GM19468 (cell line): ENCODE results near the gene UBAP1.
"Not testable (repeated sequence)": the region's sequence is repeated elsewhere in the genome, so short reads cannot be mapped to it uniquely, and the experiment has no call there.

ENCODE experiments used
- ATAC-seq: cut with Tn5 transposase; IDR thresholded peaks from one replicate; pipeline ENCODE4 v1.9.1; 2021; ENCODE audit warnings: mild to moderate bottlenecking, moderate library complexity, moderate number of reproducible peaks; ENCODE audit not compliant: unreplicated experiment; ENCODE audit errors: extremely low read depth

The UBAP1 gene

GRCh38 chr9:34177593-34178435, 1.0 kb upstream of the UBAP1 start:
- no peak for ATAC-seq

- ATAC-seq = no peak
Observed at GRCh38 chr9:34179213-34180136, 632 bp downstream of the UBAP1 start.

- peak; percentile 58 for ATAC-seq
Observed at GRCh38 chr9:34185778-34186551, 7.1 kb downstream of the UBAP1 start.

- no peak for ATAC-seq
Observed at GRCh38 chr9:34187891-34188240, 9.0 kb downstream of the UBAP1 start.

- ATAC-seq = no peak
Observed at GRCh38 chr9:34190996-34191892, 12.4 kb downstream of the UBAP1 start.

GRCh38 chr9:34195143-34195542, 16.3 kb downstream of the UBAP1 start:
- no peak for ATAC-seq

GRCh38 chr9:34197286-34197685, 18.4 kb downstream of the UBAP1 start:
- not testable (repeated sequence) for ATAC-seq

- no peak for ATAC-seq
Observed at GRCh38 chr9:34197756-34198711, 19.2 kb downstream of the UBAP1 start.

GRCh38 chr9:34200092-34200491, 21.2 kb downstream of the UBAP1 start:
- no peak for ATAC-seq

GRCh38 chr9:34203275-34203991, 24.6 kb downstream of the UBAP1 start:
- ATAC-seq = no peak

GRCh38 chr9:34203992-34204635, 25.3 kb downstream of the UBAP1 start:
- ATAC-seq = no peak

- no peak for ATAC-seq
Observed at GRCh38 chr9:34205102-34205501, 26.3 kb downstream of the UBAP1 start.

GRCh38 chr9:34206561-34206960, 27.7 kb downstream of the UBAP1 start:
- ATAC-seq = no peak

- no peak for ATAC-seq
Observed at GRCh38 chr9:34211395-34211794, 32.6 kb downstream of the UBAP1 start.

GRCh38 chr9:34214354-34215000, 35.6 kb downstream of the UBAP1 start:
- not testable (repeated sequence) for ATAC-seq

GRCh38 chr9:34216325-34216724, 37.5 kb downstream of the UBAP1 start:
- no peak for ATAC-seq

GRCh38 chr9:34217015-34217414, 38.2 kb downstream of the UBAP1 start:
- ATAC-seq = not testable (repeated sequence)
